Psoas muscle (tissue), 8 donors: ENCODE results near the gene ELP5. TPM values are rescaled to one million over a fixed set of nuclear protein-coding genes. Genes with fewer than 3 reads are reported as not detected.
A peak's percentile ranks its signal among the peaks of the same experiment; 100 is the strongest.

Experiments
- ATAC-seq, 4 donors: fragments of 200-7000 bp; cut with Tn5 transposase; one replicate each; pipeline ENCODE4 v1.9.1; 2020; ENCODE audit warnings: moderate library complexity in 3 of 4, mild to moderate bottlenecking in 2 of 4
- DNase-seq, 2 donors: peaks; one replicate each; pipeline ENCODE4 v3.0.0-alpha.2; 2020
- H3K27ac ChIP-seq: fragments of 200-600 bp; one replicate; pipeline ENCODE4 v1.8.0; 2022
- H3K27me3 ChIP-seq, 3 donors: fragments of 200-600 bp in 1 of 3; one replicate each; pipeline versions ENCODE4 v1.6.1 to v1.8.0; 2013 to 2022; ENCODE audit warnings: low read length in 2 of 3, mild to moderate bottlenecking in 2 of 3, moderate library complexity in 1 of 3; ENCODE audit not compliant: insufficient read depth in 3 of 3
- H3K36me3 ChIP-seq, 2 donors: fragments of 200-600 bp in 1 of 2; one replicate each; pipeline versions ENCODE4 v1.6.1 to v1.8.0; 2013 to 2022; ENCODE audit warnings: low read depth in 1 of 2, mild to moderate bottlenecking in 1 of 2, moderate library complexity in 1 of 2; ENCODE audit not compliant: insufficient read depth in 1 of 2
- H3K4me1 ChIP-seq: fragments of 200-600 bp; one replicate; pipeline ENCODE4 v1.8.0; 2022
- H3K4me3 ChIP-seq: fragments of 200-600 bp; one replicate; pipeline ENCODE4 v1.8.0; 2022; ENCODE audit warnings: mild to moderate bottlenecking
- H3K9me3 ChIP-seq: fragments of 200-600 bp; one replicate; pipeline ENCODE4 v1.8.0; 2022
- CTCF ChIP-seq: fragments of 200-600 bp; IDR thresholded peaks from one replicate; pipeline ENCODE4 v1.8.0; 2022; ENCODE audit warnings: antibody characterized with exemption
- WGBS, 3 donors: extraction: QIAGEN DNeasy Blood & Tissue Kit; methylation state at CpG; one replicate each; pipeline versions ENCODE4 v1.1.6 to v1.1.7; 2013; 5-methylcytosine and 5-hydroxymethylcytosine counted together
- intact Hi-C, 2 donors: fragments of 100-400 bp; cut with DNase I; formaldehyde crosslinking; loops; one replicate each; pipeline versions ENCODE4 v1.11.0 to v1.14.2; 2022
- polyA plus RNA-seq, 3 donors: library from polyadenylated mRNA; stranded (reverse); fragments of 200-250 nt; gene quantifications; one replicate each; pipeline ENCODE4 v1.2.3, GENCODE V29; 2013
- total RNA-seq, 4 donors: library from RNA; stranded (reverse); fragmentation: NEBNext Ultra II Directional in 2 of 4; extraction: Animal tissue kit (Norgen Biotek cat#: 25700) in 2 of 4; gene quantifications; one replicate each; pipeline versions ENCODE4 v1.2.1 to v1.2.4, GENCODE V29; 2021 to 2023
- donor health status: healthy with polysubstance abuse.
- donor health status: DM: no; HTN: no; CAD: no; lungs with moderate emphysema.
- donor health status: Bipolar disorder and iron deficiency.
- donor health status: healthy.
- donor health status: DM: yes; HTN: yes; CAD: no.
- donor health status: DM: no; HTN: no; CAD: no.
- donor health status: DM: no; HTN: no; CAD: no.
- donor health status: DM: yes; HTN: yes; CAD: no.

ELP5 gene
- total and polyA plus RNA-seq, 7 donors: 50.4 to 104 (median 81.0) TPM

- Histone ChIP-seq H3K27ac (no peak overlapping the region), H3K36me3 (peaks cover under 1 to 32% of the 10 kb centered on the region in 2 donors), H3K9me3 (no peaks in the 10 kb centered on the region), H3K4me1 (peaks cover 33% of the 10 kb centered on the region), H3K27me3 (peaks cover 0 to under 1% (median 0%) of the 10 kb centered on the region in 3 donors), H3K4me3 (peak overlapping the region; percentile 98)
- 56 to 70% (median 64%) methylated on average over 6 of the region's 6 CpGs for WGBS, 3 donors
- intact Hi-C loops: no loop called here
- no peak for TF ChIP-seq CTCF
- DNase-seq (peak; percentile 12 to 48), ATAC-seq (no peak)
Measured at GRCh38 chr17:7218758-7219157, 33.3 kb upstream of the ELP5 start.

GRCh38 chr17:7219229-7219811 is 32.7 kb upstream of the ELP5 start:
- H3K4me1 ChIP-seq: peaks cover 38% of the 10 kb centered on the region
- ATAC-seq: no peak
- TF ChIP-seq CTCF: no peak
- H3K4me3 ChIP-seq: peak overlapping the region; percentile 98
- H3K9me3 ChIP-seq: no peaks in the 10 kb centered on the region
- intact Hi-C loops: no loop called here
- peak in 1 of 2 donors; percentile 6 for DNase-seq
- peak overlapping the region; percentile 99 for H3K27ac ChIP-seq
- H3K36me3 ChIP-seq: peaks cover 2 to 38% of the 10 kb centered on the region in 2 donors
- no peaks in the 10 kb centered on the region for H3K27me3 ChIP-seq
- WGBS, 3 donors: 15 to 17% (median 15%) methylated on average over 12 of the region's 12 CpGs

GRCh38 chr17:7219812-7220592 is 32.0 kb upstream of the ELP5 start, which contains the start of the genes ACADVL and DLG4:
Gene ACADVL, plus strand, starts transcription at chr17:7219938. Its CDS starts 47 bp downstream, at chr17:7219985.
Gene DLG4, minus strand, starts transcription at chr17:7219836.
- whole genome bisulfite sequencing, 3 donors: 0 to 1% (median 0%) methylated on average over 44 to 63 of the region's 63 CpGs
- Histone ChIP-seq H3K4me1 (peaks cover 34% of the 10 kb centered on the region), H3K36me3 (peaks cover 2 to 45% of the 10 kb centered on the region in 2 donors), H3K27ac (peak within 1 kb of the TSS; percentile 99), H3K4me3 (peak within 1 kb of the TSS; percentile 98), H3K9me3 (no peaks in the 10 kb centered on the region), H3K27me3 (no peaks in the 10 kb centered on the region)
- no peak for TF ChIP-seq CTCF
- DNase-seq (peak; percentile 97), ATAC-seq (peak; percentile 86 to 88 (median 86))
- intact Hi-C loops: loop anchor here in 1 of 2 donors (2.0 kb wide), 2 partner anchors 17 to 77 kb away; no protein-coding TSS in a partner anchor

- intact Hi-C loops: loop anchor here in 1 of 2 donors (2.0 kb wide), 2 partner anchors 16 to 76 kb away; no protein-coding TSS in a partner anchor
- peaks cover 4 to 52% of the 10 kb centered on the region in 2 donors for H3K36me3 ChIP-seq
- H3K4me1 ChIP-seq: peaks cover 34% of the 10 kb centered on the region
- TF ChIP-seq CTCF: peak; percentile 52
- no peaks in the 10 kb centered on the region for H3K27me3 ChIP-seq
- DNase-seq: peak; percentile 65 to 78
- H3K9me3 ChIP-seq: no peaks in the 10 kb centered on the region
- H3K4me3 ChIP-seq: peak overlapping the region; percentile 98
- peak; percentile 34 to 58 (median 54) for ATAC-seq
- 13 to 24% (median 16%) methylated on average over 11 of the region's 11 CpGs for WGBS, 3 donors
- peak overlapping the region; percentile 99 for H3K27ac ChIP-seq
Measured at GRCh38 chr17:7220593-7221277, 31.3 kb upstream of the ELP5 start.
